Measurements from ENCODE around the gene SMOC2. TPM values are rescaled to one million over a fixed set of nuclear protein-coding genes. Genes with fewer than 3 reads are reported as not detected.

SMOC2 gene
- polyA plus RNA-seq, 2 of the 4 experiments (the other 2 are of a cell fraction), result not detected

DNA sequence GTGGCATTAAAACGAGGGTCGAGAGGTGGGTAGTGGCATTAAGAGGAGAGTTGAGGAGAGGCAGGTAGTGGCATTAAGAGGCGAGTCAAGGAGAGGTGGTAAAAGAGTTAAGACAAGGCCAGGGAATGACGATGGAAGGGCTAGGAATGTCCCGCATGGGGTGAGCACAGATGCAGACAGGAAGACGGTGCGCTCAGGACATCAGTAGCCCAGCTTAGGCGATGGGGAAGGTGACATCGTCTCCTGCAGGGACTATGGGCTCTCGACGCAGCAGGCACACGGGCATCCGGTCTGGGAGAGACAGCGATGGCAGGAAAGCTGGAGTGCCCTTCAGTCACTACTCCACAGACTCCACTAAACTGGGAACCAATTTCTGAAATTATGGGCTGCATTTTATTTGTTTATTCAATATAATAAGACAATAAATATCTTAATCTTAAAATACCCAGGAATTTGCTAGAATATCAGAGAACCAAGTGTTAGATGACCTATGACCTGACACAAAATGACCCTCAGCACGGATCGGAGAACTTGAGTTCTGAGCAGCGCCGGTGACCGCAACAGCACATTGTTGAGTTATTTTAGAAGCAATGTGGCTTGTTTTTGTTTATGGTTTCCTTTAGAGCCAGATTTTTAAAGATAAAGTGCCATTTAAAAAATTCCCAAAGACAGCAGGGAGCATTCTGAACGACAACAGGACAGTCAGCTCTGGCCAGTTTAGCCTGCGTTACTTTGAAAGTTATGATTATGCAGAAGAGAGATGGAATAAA is 177.7 kb downstream of the SMOC2 start:
- FAIRE-seq, result no peak
- ATAC-seq, result no peak

DNA sequence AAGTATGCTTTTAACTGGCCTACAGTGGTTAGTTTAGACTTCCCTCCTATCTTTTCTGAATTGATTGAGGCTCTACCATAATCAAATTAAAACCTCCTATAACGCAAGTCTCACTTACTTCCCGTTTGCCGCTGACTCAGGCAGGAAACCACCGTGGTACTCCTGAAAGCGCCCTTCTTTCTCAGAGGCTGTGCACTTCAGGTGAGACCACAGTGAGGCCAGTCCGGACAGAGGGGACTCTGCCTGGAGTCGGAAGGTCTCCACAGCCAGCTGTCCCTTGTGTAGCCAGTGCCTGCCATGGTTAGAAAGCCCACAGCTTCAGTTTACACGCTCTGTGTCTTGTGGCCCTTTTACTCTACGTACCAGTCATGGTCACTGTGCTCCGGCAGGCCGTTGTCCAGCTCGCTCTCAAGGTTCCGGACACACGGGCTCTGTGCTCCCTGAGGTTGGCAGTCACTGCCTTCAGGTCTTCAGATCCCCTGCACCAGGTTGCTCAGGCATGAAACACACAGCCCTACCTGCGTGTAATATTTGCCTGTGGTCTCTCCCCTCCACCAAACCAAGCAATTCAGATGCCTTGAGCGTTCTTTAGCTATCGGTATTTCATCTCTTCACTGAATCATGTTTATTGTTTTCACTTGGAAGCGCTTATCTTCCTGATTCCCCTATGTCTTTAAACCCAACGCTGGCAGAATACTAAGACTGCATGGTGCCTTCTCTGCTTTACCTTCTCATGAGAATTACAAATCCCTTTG is 178.8 kb downstream of the SMOC2 start:
- Histone ChIP-seq H3K4me2 (no peak overlapping the region), H3K4me1 (no peaks in the 10 kb centered on the region), H3K27ac (no peak overlapping the region), H3K4me3 (no peak overlapping the region), H3K9me3 (0 out of 3 replicates have a peak, but pooled peaks cover 3% of the 10 kb centered on the region)
- no peak for TF ChIP-seq POLR2A (IDR thresholded peaks at IDR 0.05; ENCODE audit: low read length)
- TF ChIP-seq TFCP2L1 (CRISPR knock-in tag; IDR thresholded peaks at IDR 0.05), result no peak
- TF ChIP-seq NR3C1 (IDR thresholded peaks at IDR 0.05), result no peak
- TF ChIP-seq, protein P1, sequence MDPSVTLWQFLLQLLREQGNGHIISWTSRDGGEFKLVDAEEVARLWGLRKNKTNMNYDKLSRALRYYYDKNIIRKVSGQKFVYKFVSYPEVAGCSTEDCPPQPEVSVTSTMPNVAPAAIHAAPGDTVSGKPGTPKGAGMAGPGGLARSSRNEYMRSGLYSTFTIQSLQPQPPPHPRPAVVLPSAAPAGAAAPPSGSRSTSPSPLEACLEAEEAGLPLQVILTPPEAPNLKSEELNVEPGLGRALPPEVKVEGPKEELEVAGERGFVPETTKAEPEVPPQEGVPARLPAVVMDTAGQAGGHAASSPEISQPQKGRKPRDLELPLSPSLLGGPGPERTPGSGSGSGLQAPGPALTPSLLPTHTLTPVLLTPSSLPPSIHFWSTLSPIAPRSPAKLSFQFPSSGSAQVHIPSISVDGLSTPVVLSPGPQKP (IDR thresholded peaks at IDR 0.05; ENCODE audit: low read depth, low read length), result no peak
- no peak for TF ChIP-seq JUN (IDR thresholded peaks at IDR 0.05)
- no peak for TF ChIP-seq CBX8 (IDR thresholded peaks at IDR 0.05)
- TF ChIP-seq HDAC2 (IDR thresholded peaks at IDR 0.05), result no peak
- WGBS (ENCODE audit: missing lambda C conversion rate), result 46% methylated on average over 15 of the region's 19 CpGs
- DNase-seq (ENCODE audit: low read depth in 1 of 2, low spot score in 1 of 2) (no peak), FAIRE-seq (no peak), ATAC-seq (no peak)
- ChIA-PET CTCF (no interaction called here), POLR2A (no interaction called here)

More for the DNA sequence above, 177.7 kb downstream of the SMOC2 start:
- DNase-seq (ENCODE audit: low read depth in 1 of 2, low spot score in 1 of 2), result no peak
- ChIA-PET CTCF (no interaction called here), POLR2A (no interaction called here)
- Histone ChIP-seq H3K9me3 (0 out of 3 replicates have a peak, but pooled peaks cover 3% of the 10 kb centered on the region), H3K27ac (no peak overlapping the region), H3K4me1 (no peaks in the 10 kb centered on the region), H3K4me3 (no peak overlapping the region), H3K4me2 (no peak overlapping the region)
- no peak for TF ChIP-seq JUN (IDR thresholded peaks at IDR 0.05)
- no peak for TF ChIP-seq FOXS1 (CRISPR knock-in tag; IDR thresholded peaks at IDR 0.05)
- no peak for TF ChIP-seq CBX2 (IDR thresholded peaks at IDR 0.05; ENCODE audit: borderline replicate concordance, low read depth)
- no peak for TF ChIP-seq ZSCAN20 (CRISPR knock-in tag; IDR thresholded peaks at IDR 0.05)
- TF ChIP-seq EHF (CRISPR knock-in tag; IDR thresholded peaks at IDR 0.05), result no peak
- TF ChIP-seq, protein P2, sequence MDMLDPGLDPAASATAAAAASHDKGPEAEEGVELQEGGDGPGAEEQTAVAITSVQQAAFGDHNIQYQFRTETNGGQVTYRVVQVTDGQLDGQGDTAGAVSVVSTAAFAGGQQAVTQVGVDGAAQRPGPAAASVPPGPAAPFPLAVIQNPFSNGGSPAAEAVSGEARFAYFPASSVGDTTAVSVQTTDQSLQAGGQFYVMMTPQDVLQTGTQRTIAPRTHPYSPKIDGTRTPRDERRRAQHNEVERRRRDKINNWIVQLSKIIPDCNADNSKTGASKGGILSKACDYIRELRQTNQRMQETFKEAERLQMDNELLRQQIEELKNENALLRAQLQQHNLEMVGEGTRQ (IDR thresholded peaks at IDR 0.05), result no peak
- no peak for TF ChIP-seq SREBF2 (IDR thresholded peaks at IDR 0.05)
- no peak for TF ChIP-seq HOXA7 (CRISPR knock-in tag; IDR thresholded peaks at IDR 0.05)
- TF ChIP-seq MAFK (IDR thresholded peaks at IDR 0.05; ENCODE audit: partially characterized antibody), result no peak
- no peak for TF ChIP-seq POLR2AphosphoS2 (conservative IDR thresholded peaks at IDR 0.05; ENCODE audit: low read length)
- no peak for TF ChIP-seq GATA3 (IDR thresholded peaks at IDR 0.05; ENCODE audit: borderline replicate concordance)
- TF ChIP-seq KDM5A (IDR thresholded peaks at IDR 0.05), result no peak
- no peak for TF ChIP-seq NPAS2 (CRISPR knock-in tag; IDR thresholded peaks at IDR 0.05; ENCODE audit: borderline replicate concordance)
- TF ChIP-seq, protein P3, sequence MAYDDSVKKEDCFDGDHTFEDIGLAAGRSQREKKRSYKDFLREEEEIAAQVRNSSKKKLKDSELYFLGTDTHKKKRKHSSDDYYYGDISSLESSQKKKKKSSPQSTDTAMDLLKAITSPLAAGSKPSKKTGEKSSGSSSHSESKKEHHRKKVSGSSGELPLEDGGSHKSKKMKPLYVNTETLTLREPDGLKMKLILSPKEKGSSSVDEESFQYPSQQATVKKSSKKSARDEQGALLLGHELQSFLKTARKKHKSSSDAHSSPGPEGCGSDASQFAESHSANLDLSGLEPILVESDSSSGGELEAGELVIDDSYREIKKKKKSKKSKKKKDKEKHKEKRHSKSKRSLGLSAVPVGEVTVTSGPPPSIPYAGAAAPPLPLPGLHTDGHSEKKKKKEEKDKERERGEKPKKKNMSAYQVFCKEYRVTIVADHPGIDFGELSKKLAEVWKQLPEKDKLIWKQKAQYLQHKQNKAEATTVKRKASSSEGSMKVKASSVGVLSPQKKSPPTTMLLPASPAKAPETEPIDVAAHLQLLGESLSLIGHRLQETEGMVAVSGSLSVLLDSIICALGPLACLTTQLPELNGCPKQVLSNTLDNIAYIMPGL (CRISPR knock-in tag; IDR thresholded peaks at IDR 0.05; ENCODE audit: borderline replicate concordance), result no peak
- TF ChIP-seq, protein P4, sequence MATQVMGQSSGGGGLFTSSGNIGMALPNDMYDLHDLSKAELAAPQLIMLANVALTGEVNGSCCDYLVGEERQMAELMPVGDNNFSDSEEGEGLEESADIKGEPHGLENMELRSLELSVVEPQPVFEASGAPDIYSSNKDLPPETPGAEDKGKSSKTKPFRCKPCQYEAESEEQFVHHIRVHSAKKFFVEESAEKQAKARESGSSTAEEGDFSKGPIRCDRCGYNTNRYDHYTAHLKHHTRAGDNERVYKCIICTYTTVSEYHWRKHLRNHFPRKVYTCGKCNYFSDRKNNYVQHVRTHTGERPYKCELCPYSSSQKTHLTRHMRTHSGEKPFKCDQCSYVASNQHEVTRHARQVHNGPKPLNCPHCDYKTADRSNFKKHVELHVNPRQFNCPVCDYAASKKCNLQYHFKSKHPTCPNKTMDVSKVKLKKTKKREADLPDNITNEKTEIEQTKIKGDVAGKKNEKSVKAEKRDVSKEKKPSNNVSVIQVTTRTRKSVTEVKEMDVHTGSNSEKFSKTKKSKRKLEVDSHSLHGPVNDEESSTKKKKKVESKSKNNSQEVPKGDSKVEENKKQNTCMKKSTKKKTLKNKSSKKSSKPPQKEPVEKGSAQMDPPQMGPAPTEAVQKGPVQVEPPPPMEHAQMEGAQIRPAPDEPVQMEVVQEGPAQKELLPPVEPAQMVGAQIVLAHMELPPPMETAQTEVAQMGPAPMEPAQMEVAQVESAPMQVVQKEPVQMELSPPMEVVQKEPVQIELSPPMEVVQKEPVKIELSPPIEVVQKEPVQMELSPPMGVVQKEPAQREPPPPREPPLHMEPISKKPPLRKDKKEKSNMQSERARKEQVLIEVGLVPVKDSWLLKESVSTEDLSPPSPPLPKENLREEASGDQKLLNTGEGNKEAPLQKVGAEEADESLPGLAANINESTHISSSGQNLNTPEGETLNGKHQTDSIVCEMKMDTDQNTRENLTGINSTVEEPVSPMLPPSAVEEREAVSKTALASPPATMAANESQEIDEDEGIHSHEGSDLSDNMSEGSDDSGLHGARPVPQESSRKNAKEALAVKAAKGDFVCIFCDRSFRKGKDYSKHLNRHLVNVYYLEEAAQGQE (IDR thresholded peaks at IDR 0.05), result no peak
- no peak for TF ChIP-seq RARB (CRISPR knock-in tag; IDR thresholded peaks at IDR 0.05)
- 65% methylated on average over 21 of the region's 21 CpGs for WGBS (ENCODE audit: missing lambda C conversion rate)

Data from A549 (cell line).